ENCODE data around the gene LRBA. TPM values are rescaled to one million over a fixed set of nuclear protein-coding genes. Genes with fewer than 3 reads are reported as not detected.

Gene LRBA
- total and polyA plus RNA-seq, 2 donors (not counting 3 experiments of a cell fraction or from before 2014, with no cell fraction given): 18.0 to 35.1 TPM

DNA sequence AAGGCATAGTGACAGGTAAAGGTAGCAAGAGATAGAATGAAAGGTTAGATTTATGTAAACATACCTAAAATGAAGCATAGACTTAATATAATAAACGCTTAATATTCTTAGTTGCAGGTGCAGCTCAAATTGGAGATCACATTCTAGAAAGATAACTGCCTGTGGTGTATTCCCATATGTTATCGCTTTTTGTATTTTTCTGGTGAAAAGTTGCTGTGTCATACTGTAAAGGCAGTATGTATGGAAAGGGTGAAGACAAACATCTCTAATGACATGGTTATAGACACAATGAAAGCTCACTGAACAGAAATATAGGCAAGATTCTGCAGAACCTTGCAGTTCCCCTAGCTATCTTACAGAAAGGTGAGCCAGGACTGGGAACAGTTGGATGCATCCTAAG is 696.6 kb downstream of the LRBA start:
- POLR2A ChIA-PET: interaction anchor here (0.6 kb wide), 1 partner anchor 255 kb away, joined by 6 read pairs; no protein-coding TSS in a partner anchor
- Histone ChIP-seq H3K4me1 (ENCODE audit: control insufficient read depth, extremely low read depth, insufficient read depth, low read length) (peaks cover 6% of the 10 kb centered on the region), H3K36me3 (ENCODE audit: control insufficient read depth in 2 of 2, extremely low read depth in 1 of 2, insufficient read depth in 2 of 2, low read length in 2 of 2) (no peaks in the 10 kb centered on the region), H4K20me1 (replicated peaks; ENCODE audit: control insufficient read depth, extremely low read depth, insufficient read depth, low read length) (no peaks in the 10 kb centered on the region), H3K9me1 (replicated peaks; ENCODE audit: control insufficient read depth, extremely low read depth, insufficient read depth, low read length) (no peaks in the 10 kb centered on the region), H3K4me2 (ENCODE audit: insufficient read depth, low read length) (no peak overlapping the region), H3K79me2 (ENCODE audit: control insufficient read depth, insufficient read depth, low read length) (no peaks in the 10 kb centered on the region), H3K9me3 (replicated peaks; ENCODE audit: control insufficient read depth, insufficient read depth, low read length) (no peaks in the 10 kb centered on the region), H3K27me3 (ENCODE audit: control insufficient read depth in 2 of 2, insufficient read depth in 2 of 2, low read length in 2 of 2) (no peaks in the 10 kb centered on the region), H3K9ac (replicated peaks; ENCODE audit: extremely low read depth, insufficient read depth, low read length) (no peak overlapping the region), H3K4me3 (replicated peaks in 1 of 3; ENCODE audit: insufficient read depth in 1 of 3, low read depth in 1 of 3, low read length in 3 of 3) (no peak overlapping the region), H3K27ac (ENCODE audit: insufficient read depth, low read depth, low read length) (no peak overlapping the region), H2AFZ (ENCODE audit: low read depth, low read length) (no peak overlapping the region)
- BruUV-seq (replicated peaks): no TSS peak
- dilution Hi-C loops (cut with MboI; ENCODE audit: extremely low pct_ligation_motif_present, low sequenced_read_pairs): no loop called here
- intact Hi-C loops (cut with micrococcal nuclease): no loop called here
- no peak for TF ChIP-seq GATA2 (IDR thresholded peaks at IDR 0.05; ENCODE audit: insufficient read depth, insufficient read length, low read depth, low read length)
- TF ChIP-seq, protein P1, sequence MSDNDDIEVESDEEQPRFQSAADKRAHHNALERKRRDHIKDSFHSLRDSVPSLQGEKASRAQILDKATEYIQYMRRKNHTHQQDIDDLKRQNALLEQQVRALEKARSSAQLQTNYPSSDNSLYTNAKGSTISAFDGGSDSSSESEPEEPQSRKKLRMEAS (IDR thresholded peaks at IDR 0.05; ENCODE audit: insufficient read depth, insufficient read length): no peak
- TF ChIP-seq FOS (IDR thresholded peaks at IDR 0.05; ENCODE audit: borderline replicate concordance, insufficient read depth, low read length): no peak
- no peak for TF ChIP-seq POLR2A (IDR thresholded peaks at IDR 0.05; ENCODE audit: low read depth, low read length)
- no peak for TF ChIP-seq EZH2 (IDR thresholded peaks at IDR 0.05; ENCODE audit: borderline replicate concordance, low read depth, low read length, severe bottlenecking)
- TF ChIP-seq JUN (IDR thresholded peaks at IDR 0.05; ENCODE audit: borderline replicate concordance, insufficient read depth, insufficient read length, low read depth): no peak
- TF ChIP-seq, protein P2, sequence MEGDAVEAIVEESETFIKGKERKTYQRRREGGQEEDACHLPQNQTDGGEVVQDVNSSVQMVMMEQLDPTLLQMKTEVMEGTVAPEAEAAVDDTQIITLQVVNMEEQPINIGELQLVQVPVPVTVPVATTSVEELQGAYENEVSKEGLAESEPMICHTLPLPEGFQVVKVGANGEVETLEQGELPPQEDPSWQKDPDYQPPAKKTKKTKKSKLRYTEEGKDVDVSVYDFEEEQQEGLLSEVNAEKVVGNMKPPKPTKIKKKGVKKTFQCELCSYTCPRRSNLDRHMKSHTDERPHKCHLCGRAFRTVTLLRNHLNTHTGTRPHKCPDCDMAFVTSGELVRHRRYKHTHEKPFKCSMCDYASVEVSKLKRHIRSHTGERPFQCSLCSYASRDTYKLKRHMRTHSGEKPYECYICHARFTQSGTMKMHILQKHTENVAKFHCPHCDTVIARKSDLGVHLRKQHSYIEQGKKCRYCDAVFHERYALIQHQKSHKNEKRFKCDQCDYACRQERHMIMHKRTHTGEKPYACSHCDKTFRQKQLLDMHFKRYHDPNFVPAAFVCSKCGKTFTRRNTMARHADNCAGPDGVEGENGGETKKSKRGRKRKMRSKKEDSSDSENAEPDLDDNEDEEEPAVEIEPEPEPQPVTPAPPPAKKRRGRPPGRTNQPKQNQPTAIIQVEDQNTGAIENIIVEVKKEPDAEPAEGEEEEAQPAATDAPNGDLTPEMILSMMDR (IDR thresholded peaks at IDR 0.05; ENCODE audit: extremely low read depth in 1 of 2, insufficient read depth in 1 of 2, low read depth in 1 of 2, low read length in 2 of 2): no peak
- no peak for TF ChIP-seq MYC (IDR thresholded peaks at IDR 0.05; ENCODE audit: low read depth, low read length)
- no peak for TF ChIP-seq POLR2AphosphoS5 (IDR thresholded peaks at IDR 0.05; ENCODE audit: insufficient read depth, low read depth, low read length)
- CTCF ChIA-PET: interaction anchor here (1.1 to 1.4 kb wide), 3 partner anchors 11 to 20 kb away, joined by 3 to 4 read pairs (median 3); no protein-coding TSS in a partner anchor
- no peak for DNase-seq (ENCODE audit: low read depth, low spot score)
- FAIRE-seq: no peak
